ENCODE measurements around the gene TPTE2. TPM values are rescaled to one million over a fixed set of nuclear protein-coding genes. Genes with fewer than 3 reads are reported as not detected.
"Not testable (repeated sequence)": the region's sequence is repeated elsewhere in the genome, so short reads cannot be mapped to it uniquely, and the experiment has no call there.

The TPTE2 gene
- total RNA-seq, 2 experiments from 2014 or later = 0.22 to 0.27 TPM

DNA sequence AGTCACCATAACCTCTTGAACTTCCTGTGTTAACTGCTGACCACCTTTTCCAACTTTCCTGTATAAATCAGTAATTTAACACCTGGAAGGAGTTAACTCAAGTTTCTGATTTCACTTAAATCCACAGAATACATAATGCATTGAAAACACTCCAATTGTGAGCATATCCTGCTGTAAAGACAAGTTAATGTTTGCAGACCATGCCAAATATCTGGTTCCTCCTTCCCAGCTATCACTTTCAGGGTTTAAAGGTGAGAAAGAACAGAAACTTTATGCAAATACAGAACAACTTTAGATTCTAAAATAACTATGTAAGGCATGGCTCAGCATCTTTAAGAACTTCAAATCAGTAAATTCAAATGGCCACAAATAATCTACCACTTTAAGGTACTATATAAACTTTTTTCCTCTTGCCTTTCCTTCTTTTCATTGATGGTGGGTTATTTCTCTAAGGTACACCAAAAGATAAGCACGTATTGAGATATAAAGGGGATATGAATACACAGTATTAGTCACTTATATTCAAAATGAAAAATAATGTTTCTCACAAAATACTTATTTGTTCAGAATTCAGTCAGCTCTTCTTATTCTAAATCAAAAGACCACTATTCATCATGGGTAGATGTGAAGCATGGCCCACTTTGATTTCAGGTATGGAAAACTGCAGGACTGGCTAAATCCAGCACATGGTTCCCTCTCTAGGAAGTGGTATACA is 6.6 kb upstream of the TPTE2 start:
- no peaks in the 10 kb centered on the region for H3K4me1 Mint-ChIP-seq (ENCODE audit: low read depth)

DNA sequence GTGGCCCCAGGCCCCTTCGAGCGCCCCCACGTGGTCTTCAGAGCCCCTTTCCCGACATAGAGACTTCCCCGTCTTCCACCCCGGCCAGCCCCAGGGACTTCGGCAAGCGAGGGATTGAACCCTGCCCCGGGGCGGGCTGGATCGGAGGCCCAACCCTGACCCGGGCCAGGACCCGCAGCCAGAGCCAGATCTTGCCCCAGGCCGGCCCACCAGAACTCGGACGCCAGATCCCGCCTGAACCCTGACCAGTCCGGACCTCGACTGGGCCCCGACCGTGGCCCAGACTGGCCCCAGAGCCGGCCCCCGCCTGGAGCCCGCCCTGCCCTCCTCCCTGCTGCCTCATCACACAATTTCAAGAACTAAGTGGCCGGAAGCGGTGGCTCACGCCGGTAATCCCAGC is 253 bp upstream of the TPTE2 start:
- Mint-ChIP-seq H3K27me3 (no peaks in the 10 kb centered on the region), H3K4me3 (no peak overlapping the region), H3K4me1 (ENCODE audit: low read depth) (no peaks in the 10 kb centered on the region), H3K27ac (no peak overlapping the region), H3K9me3 (no peaks in the 10 kb centered on the region), H3K36me3 (ENCODE audit: low read depth) (no peaks in the 10 kb centered on the region)
- ChIA-PET CTCF (no interaction called here), POLR2A (interaction anchor here (0.6 kb wide), 1 partner anchor 370 kb away, joined by 4 read pairs; no protein-coding TSS in a partner anchor)
- TF ChIP-seq, protein P1, sequence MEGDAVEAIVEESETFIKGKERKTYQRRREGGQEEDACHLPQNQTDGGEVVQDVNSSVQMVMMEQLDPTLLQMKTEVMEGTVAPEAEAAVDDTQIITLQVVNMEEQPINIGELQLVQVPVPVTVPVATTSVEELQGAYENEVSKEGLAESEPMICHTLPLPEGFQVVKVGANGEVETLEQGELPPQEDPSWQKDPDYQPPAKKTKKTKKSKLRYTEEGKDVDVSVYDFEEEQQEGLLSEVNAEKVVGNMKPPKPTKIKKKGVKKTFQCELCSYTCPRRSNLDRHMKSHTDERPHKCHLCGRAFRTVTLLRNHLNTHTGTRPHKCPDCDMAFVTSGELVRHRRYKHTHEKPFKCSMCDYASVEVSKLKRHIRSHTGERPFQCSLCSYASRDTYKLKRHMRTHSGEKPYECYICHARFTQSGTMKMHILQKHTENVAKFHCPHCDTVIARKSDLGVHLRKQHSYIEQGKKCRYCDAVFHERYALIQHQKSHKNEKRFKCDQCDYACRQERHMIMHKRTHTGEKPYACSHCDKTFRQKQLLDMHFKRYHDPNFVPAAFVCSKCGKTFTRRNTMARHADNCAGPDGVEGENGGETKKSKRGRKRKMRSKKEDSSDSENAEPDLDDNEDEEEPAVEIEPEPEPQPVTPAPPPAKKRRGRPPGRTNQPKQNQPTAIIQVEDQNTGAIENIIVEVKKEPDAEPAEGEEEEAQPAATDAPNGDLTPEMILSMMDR (IDR thresholded peaks at IDR 0.05) = no peak
- DNase-seq (no peak), ATAC-seq (no peak)
- intact Hi-C loops (cut with micrococcal nuclease) = no loop called here

More for the DNA sequence above, 6.6 kb upstream of the TPTE2 start:
- CTCF ChIA-PET = interaction anchor here (2.4 kb wide), 1 partner anchor 19 kb away, joined by 9 read pairs; no protein-coding TSS in a partner anchor
- no peak for DNase-seq
- peaks cover 2% of the 10 kb centered on the region for H3K27me3 Mint-ChIP-seq
- TF ChIP-seq, protein P1 (IDR thresholded peaks at IDR 0.05) = no peak
- POLR2A ChIA-PET = no interaction called here
- intact Hi-C loops (cut with micrococcal nuclease) = no loop called here
- H3K36me3 Mint-ChIP-seq (ENCODE audit: low read depth) = no peaks in the 10 kb centered on the region
- H3K9me3 Mint-ChIP-seq = no peaks in the 10 kb centered on the region
- H3K4me3 Mint-ChIP-seq = no peak overlapping the region
- no peak overlapping the region for H3K27ac Mint-ChIP-seq
- no peak for ATAC-seq

DNA sequence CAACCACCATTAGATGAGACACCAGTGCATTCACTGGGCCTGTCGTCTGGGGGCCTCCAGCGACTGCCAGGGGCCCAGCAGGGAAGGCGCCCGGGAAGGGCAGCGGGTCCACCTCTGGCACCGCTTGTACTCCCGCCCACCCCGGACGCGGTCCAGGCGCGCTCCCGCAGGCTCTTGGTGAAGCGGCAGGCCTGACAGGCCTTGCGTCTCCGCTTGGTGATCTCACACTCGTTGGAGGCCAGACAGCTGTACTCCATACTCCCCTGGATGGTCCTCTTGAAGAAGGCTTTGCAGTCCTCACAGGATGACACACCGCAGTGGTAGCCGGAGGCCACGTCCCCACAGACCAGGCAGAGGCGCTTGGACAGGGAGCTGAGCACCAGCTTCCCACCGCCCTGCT is 660 bp downstream of the TPTE2 start:
- H3K27ac Mint-ChIP-seq; ATAC-seq; CTCF ChIA-PET; H3K36me3 Mint-ChIP-seq (ENCODE audit: low read depth); DNase-seq; H3K4me3 Mint-ChIP-seq; intact Hi-C loops (cut with micrococcal nuclease); H3K9me3 Mint-ChIP-seq; POLR2A ChIA-PET; H3K27me3 Mint-ChIP-seq; H3K4me1 Mint-ChIP-seq (ENCODE audit: low read depth): not testable (repeated sequence)

DNA sequence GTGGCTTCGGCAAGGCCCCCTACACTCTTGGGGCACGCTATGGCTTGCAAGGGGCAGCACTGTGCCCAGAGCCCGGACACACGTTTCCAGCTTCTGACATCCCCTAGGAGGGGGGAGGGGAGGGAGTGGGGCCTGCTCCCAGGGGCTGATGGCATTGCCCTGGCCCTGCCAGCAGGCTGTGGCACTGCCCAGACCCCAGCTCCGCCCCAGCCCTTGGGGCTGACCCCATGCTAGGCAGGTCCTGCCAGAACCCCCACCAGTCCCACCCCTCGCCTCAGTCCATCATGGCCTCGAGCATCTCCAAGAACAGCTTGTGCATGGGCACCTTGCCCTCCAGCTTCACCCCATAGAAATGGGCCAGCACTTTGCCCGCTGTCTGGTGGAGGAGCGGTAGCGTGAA is 1.6 kb downstream of the TPTE2 start:
- H3K4me1 Mint-ChIP-seq (ENCODE audit: low read depth); H3K9me3 Mint-ChIP-seq; H3K27me3 Mint-ChIP-seq; ATAC-seq; POLR2A ChIA-PET; DNase-seq; H3K27ac Mint-ChIP-seq; H3K36me3 Mint-ChIP-seq (ENCODE audit: low read depth); intact Hi-C loops (cut with micrococcal nuclease); CTCF ChIA-PET; H3K4me3 Mint-ChIP-seq: not testable (repeated sequence)

DNA sequence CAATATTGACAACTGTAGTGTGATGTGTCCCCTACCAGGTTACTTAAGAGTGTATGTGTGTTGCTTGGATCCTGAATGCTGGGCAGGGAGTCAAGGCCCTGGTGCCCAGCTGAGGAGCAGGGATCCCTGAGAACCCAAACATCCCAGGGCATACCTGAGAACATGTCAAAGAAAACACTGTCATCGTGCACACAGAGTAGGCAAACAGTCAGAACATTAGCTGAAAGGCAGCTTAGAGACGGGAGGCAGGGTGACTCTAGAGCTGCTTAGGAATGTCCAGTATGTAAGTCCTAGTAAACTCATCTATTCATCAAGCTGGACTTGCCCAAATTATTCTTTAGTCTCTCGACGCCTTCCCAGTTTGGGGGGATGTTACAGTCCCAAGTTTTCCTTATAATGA is 4.0 kb downstream of the TPTE2 start:
- ATAC-seq; CTCF ChIA-PET; DNase-seq; H3K27me3 Mint-ChIP-seq; H3K27ac Mint-ChIP-seq; H3K4me3 Mint-ChIP-seq; H3K9me3 Mint-ChIP-seq; H3K4me1 Mint-ChIP-seq (ENCODE audit: low read depth); intact Hi-C loops (cut with micrococcal nuclease); H3K36me3 Mint-ChIP-seq (ENCODE audit: low read depth): not testable (repeated sequence)
- POLR2A ChIA-PET = interaction anchor here (0.7 kb wide), 1 partner anchor 50 kb away, joined by 3 read pairs; no protein-coding TSS in a partner anchor

DNA sequence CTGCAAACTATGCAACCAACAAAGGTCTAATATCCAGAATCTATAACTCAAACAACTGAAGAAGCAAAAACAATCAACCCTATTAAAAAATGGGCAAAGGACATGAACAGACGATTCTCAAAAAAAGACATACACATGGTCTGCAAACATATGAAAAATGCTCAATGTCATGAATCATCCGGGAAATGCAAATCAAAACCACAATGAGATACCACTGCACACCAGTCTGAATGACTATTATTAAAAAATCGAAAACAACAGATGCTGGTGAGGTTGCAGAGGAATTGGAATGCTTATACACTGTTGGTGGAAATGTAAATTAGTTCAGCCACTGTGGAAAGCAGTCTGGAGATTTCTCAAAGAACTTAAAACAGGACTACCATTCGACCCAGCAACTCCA is 12.1 kb downstream of the TPTE2 start:
- ATAC-seq; H3K9me3 Mint-ChIP-seq; H3K4me3 Mint-ChIP-seq; H3K27me3 Mint-ChIP-seq; DNase-seq; H3K4me1 Mint-ChIP-seq (ENCODE audit: low read depth); H3K36me3 Mint-ChIP-seq (ENCODE audit: low read depth); POLR2A ChIA-PET; intact Hi-C loops (cut with micrococcal nuclease); CTCF ChIA-PET; H3K27ac Mint-ChIP-seq: not testable (repeated sequence)

DNA sequence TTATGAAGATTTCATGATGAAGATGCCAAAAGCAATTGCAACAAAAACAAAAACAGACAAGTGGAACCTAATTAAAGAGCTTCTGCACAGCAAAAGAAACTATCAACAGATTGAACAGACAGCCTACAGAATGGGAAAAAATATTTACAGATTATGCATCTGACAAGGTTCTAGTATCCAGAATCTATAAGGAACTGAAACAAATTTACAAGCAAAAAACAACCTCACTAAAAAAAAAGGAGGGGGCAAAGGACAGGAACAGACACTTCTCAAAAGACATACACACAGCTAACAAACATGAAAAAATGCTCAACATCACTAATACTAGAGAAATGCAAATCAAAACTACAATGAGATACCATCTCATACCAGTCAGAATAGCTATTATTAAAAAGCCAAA is 35.7 kb downstream of the TPTE2 start:
- H3K9me3 Mint-ChIP-seq; H3K4me1 Mint-ChIP-seq (ENCODE audit: low read depth); H3K36me3 Mint-ChIP-seq (ENCODE audit: low read depth); H3K27me3 Mint-ChIP-seq; POLR2A ChIA-PET; CTCF ChIA-PET; H3K4me3 Mint-ChIP-seq; intact Hi-C loops (cut with micrococcal nuclease); ATAC-seq; H3K27ac Mint-ChIP-seq; DNase-seq: not testable (repeated sequence)
